OCI-LY7 (cell line): ENCODE data around the gene C9orf153. TPM values are rescaled to one million over a fixed set of nuclear protein-coding genes. Genes with fewer than 3 reads are reported as not detected.

Source experiments
- BruUV-seq: library from RNA; stranded (reverse); fragments of 400-500 nt; replicated peaks from 2 replicates; lab custom pipeline; 2021; lab: Mats Ljungman, UMichigan
- CTCF ChIA-PET: fragments of 300-600 bp; sonication (Branson Sonifier 250); formaldehyde crosslinking; loops from one replicate; lab custom pipeline; 2022; ENCODE audit warnings: antibody characterized with exemption; ENCODE audit not compliant: unreplicated experiment; lab: Charles Lee
- POLR2A ChIA-PET: fragments of 300-600 bp; sonication (Branson Sonifier 250); formaldehyde crosslinking; loops from one replicate; lab custom pipeline; 2022; ENCODE audit warnings: antibody characterized with exemption; lab: Charles Lee
- DNase-seq: peaks from one replicate; pipeline ENCODE4 v3.0.0-alpha.2; 2015; ENCODE audit warnings: low spot score
- H2AFZ ChIP-seq: fragments of 200-600 bp; sonication (generic), shearing (Covaris generic); 2 replicates; pipeline ENCODE4 v1.6.1; 2014; ENCODE audit warnings: mild to moderate bottlenecking, antibody characterized with exemption, low read length, moderate library complexity
- H3K27ac ChIP-seq: fragments of 200-600 bp; sonication (generic); 2 replicates; pipeline ENCODE4 v1.5.1; 2014; ENCODE audit warnings: mixed run types, low read depth, mild to moderate bottlenecking, moderate library complexity, low read length, inconsistent platforms; ENCODE audit not compliant: poor library complexity, severe bottlenecking
- H3K36me3 ChIP-seq: fragments of 200-600 bp; sonication (generic); 2 replicates; pipeline ENCODE4 v1.6.1; 2014; ENCODE audit warnings: mild to moderate bottlenecking, antibody characterized with exemption, low read length, moderate library complexity, mixed read lengths; ENCODE audit not compliant: insufficient read depth
- H3K4me1 ChIP-seq: fragments of 200-600 bp; sonication (generic); 2 replicates; pipeline ENCODE4 v1.5.1; 2014; ENCODE audit warnings: mild to moderate bottlenecking, low read length; ENCODE audit not compliant: insufficient read depth, poor library complexity, severe bottlenecking
- H3K4me2 ChIP-seq: fragments of 200-600 bp; sonication (generic); 2 replicates; pipeline ENCODE4 v1.6.1; 2014; ENCODE audit warnings: mild to moderate bottlenecking, low read length
- H3K4me3 ChIP-seq: fragments of 200-600 bp; sonication (generic); 2 replicates; pipeline ENCODE4 v1.5.1; 2014; ENCODE audit warnings: mild to moderate bottlenecking, low read depth, low read length; ENCODE audit not compliant: poor library complexity, severe bottlenecking
- H3K79me2 ChIP-seq: fragments of 200-600 bp; sonication (generic); 2 replicates; pipeline ENCODE4 v1.6.1; 2016; ENCODE audit warnings: low read depth, mild to moderate bottlenecking, low read length, moderate library complexity, mixed read lengths; ENCODE audit not compliant: insufficient read depth
- H3K9me2 ChIP-seq: fragments of 200-600 bp; sonication (generic); 2 replicates; pipeline ENCODE4 v1.6.1; 2016; ENCODE audit warnings: mild to moderate bottlenecking, low read length, mixed read lengths; ENCODE audit not compliant: insufficient read depth
- H3K9me3 ChIP-seq: fragments of 200-600 bp; sonication (generic); 2 replicates; pipeline ENCODE4 v1.6.1; 2014; ENCODE audit warnings: mild to moderate bottlenecking, mixed run types, low read length, mixed read lengths
- H4K20me1 ChIP-seq: fragments of 200-600 bp; sonication (generic); 2 replicates; pipeline ENCODE4 v1.6.1; 2014; ENCODE audit warnings: mild to moderate bottlenecking, antibody characterized with exemption, low read length, moderate library complexity, mixed read lengths; ENCODE audit not compliant: insufficient read depth
- CTCF ChIP-seq: fragments of 200-600 bp; sonication (generic); conservative IDR thresholded peaks from 2 replicates; pipeline ENCODE4 v1.5.1; 2014; ENCODE audit warnings: mild to moderate bottlenecking, antibody characterized with exemption, low read length, moderate library complexity, mixed read lengths
- EZH2phosphoT487 ChIP-seq: fragments of 200-600 bp; sonication (generic); IDR thresholded peaks from 2 replicates; pipeline ENCODE4 v1.6.1; 2018; ENCODE audit warnings: low read depth, borderline replicate concordance, mild to moderate bottlenecking, mixed run types, antibody characterized with exemption, low read length, moderate library complexity, mixed read lengths
- intact Hi-C: fragments of 100-400 bp; cut with micrococcal nuclease; formaldehyde crosslinking; loops from one replicate; pipeline ENCODE4 v1.10.0; 2022; ENCODE audit not compliant: unreplicated experiment
- total RNA-seq, 2 experiments: library from RNA; depleted of rRNA in 1 of 2; stranded (reverse); fragments of >200 nt in 1 of 2; shearing (Covaris generic) in 1 of 2; gene quantifications; 2 replicates each; pipeline ENCODE4 v1.2.3, GENCODE V29; 2014 to 2022

Gene C9orf153
- total RNA-seq, 2 experiments from 2014 or later = 0.16 to 0.27 TPM

DNA sequence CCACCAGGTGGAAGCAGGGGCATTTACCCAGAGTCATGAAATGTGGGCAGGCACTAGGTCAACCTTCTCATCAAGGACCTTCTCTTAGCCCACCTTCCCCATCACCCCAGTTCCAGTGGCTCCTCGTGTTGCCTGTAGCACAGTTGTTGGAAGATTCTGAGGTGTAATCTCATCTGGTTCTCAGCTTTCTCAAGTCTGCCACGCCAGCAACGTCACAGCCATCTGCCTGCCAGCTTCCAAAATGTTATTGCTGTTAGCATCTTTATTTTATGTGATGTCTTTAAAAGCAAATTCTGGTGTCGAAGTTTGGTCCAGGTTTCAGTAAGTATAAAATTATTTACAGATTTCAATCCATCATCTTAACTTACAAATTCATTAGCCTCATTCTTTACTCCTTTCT lies 10.7 kb downstream of the C9orf153 start:
- H3K4me2 ChIP-seq = no peak overlapping the region
- no TSS peak for BruUV-seq
- H3K79me2 ChIP-seq = no peaks in the 10 kb centered on the region
- CTCF ChIA-PET = no interaction called here
- no peak for TF ChIP-seq CTCF
- TF ChIP-seq EZH2phosphoT487 = no peak
- H3K27ac ChIP-seq = no peak overlapping the region
- H3K9me3 ChIP-seq = peaks cover 17% of the 10 kb centered on the region
- H3K4me1 ChIP-seq = no peaks in the 10 kb centered on the region
- intact Hi-C loops = no loop called here
- H3K4me3 ChIP-seq = no peak overlapping the region
- peaks cover 4% of the 10 kb centered on the region; the same call in 1 of the 2 replicates for H3K9me2 ChIP-seq
- POLR2A ChIA-PET = no interaction called here
- H4K20me1 ChIP-seq = no peaks in the 10 kb centered on the region
- no peak for DNase-seq
- H2AFZ ChIP-seq = no peak overlapping the region
- H3K36me3 ChIP-seq = no peaks in the 10 kb centered on the region

DNA sequence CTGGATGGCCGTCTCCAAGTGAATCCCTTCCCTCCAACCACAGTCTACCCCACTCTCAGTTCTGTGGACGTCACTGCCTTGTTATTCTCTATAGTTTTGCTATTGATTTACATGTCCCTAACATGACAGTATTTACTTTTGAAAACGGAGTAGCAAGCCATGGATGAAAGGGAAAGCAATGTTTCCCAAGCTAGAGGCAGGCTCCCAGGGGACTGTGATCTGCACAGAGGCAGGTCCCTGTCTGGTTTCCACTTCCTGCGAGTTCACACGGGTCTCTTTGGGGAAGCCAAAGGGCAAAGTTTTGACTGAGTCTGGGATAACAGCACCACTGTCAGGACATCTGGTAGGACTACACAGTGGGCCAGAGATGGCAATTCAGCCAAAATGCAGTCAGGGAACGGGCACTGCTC lies 12.7 kb downstream of the C9orf153 start:
- Histone ChIP-seq H3K79me2 (no peaks in the 10 kb centered on the region), H3K9me2 (peaks cover 4% of the 10 kb centered on the region; the same call in 1 of the 2 replicates), H3K4me3 (no peak overlapping the region), H3K4me1 (no peaks in the 10 kb centered on the region), H3K9me3 (no peaks in the 10 kb centered on the region), H4K20me1 (no peaks in the 10 kb centered on the region), H2AFZ (no peak overlapping the region), H3K4me2 (no peak overlapping the region), H3K27ac (no peak overlapping the region), H3K36me3 (no peaks in the 10 kb centered on the region)
- intact Hi-C loops = no loop called here
- CTCF ChIA-PET = no interaction called here
- TF ChIP-seq CTCF = no peak
- TF ChIP-seq EZH2phosphoT487 = no peak
- no TSS peak for BruUV-seq
- no peak for DNase-seq
- POLR2A ChIA-PET = no interaction called here

DNA sequence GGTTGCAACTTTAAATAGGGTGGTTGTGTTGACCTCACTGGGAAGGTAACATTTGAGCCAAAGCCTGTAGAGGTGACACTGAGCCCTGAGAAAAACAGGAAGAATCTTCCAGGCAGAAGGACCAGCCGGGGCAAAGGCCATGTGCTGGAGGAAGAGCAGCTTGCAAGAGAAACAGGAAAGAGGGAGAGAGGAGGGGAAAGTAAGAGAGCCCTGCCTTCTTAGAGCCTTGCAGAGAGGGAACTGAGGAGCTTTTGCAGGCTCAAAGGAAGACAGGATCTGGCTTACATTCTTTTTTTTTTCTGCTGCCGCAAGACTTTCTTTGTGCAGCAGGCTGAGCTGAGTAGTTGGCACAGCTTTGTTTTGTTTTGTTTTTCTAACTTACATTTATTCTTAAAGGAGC lies 17.4 kb downstream of the C9orf153 start:
- Histone ChIP-seq H3K9me2 (no peaks in the 10 kb centered on the region), H3K79me2 (no peaks in the 10 kb centered on the region), H3K36me3 (no peaks in the 10 kb centered on the region), H3K4me3 (no peak overlapping the region), H3K4me2 (no peak overlapping the region), H2AFZ (no peak overlapping the region), H4K20me1 (no peaks in the 10 kb centered on the region), H3K27ac (no peak overlapping the region), H3K9me3 (no peaks in the 10 kb centered on the region), H3K4me1 (no peaks in the 10 kb centered on the region)
- intact Hi-C loops = no loop called here
- CTCF ChIA-PET = no interaction called here
- BruUV-seq = no TSS peak
- no peak for TF ChIP-seq CTCF
- TF ChIP-seq EZH2phosphoT487 = no peak
- DNase-seq = no peak
- POLR2A ChIA-PET = no interaction called here
